Neural progenitor cell (in vitro differentiated cells): ENCODE data around the gene ATXN1.

ENCODE experiments used
- CTCF ChIP-seq: fragments of 200-600 bp; sonication (generic); IDR thresholded peaks from 2 replicates; pipeline ENCODE4 v1.5.1; 2017; ENCODE audit warnings: antibody characterized with exemption, mild to moderate bottlenecking
- EZH2 ChIP-seq: fragments of 200-600 bp; sonication (generic); IDR thresholded peaks from 2 replicates; pipeline ENCODE4 v1.6.1; 2017; ENCODE audit warnings: antibody characterized with exemption, mild to moderate bottlenecking, moderate library complexity
- EZH2phosphoT487 ChIP-seq: fragments of 200-600 bp; sonication (generic); IDR thresholded peaks from 2 replicates; pipeline ENCODE4 v1.6.1; 2017; ENCODE audit warnings: antibody characterized with exemption

GRCh38 chr6:16576451-16577368 lies 184.6 kb downstream of the ATXN1 start:
- TF ChIP-seq CTCF (no peak), EZH2 (no peak), EZH2phosphoT487 (no peak)
